Activated naive CD4-positive, alpha-beta T cell treated with anti-CD3 and anti-CD28 coated beads for 36 hours (primary cell): ENCODE measurements around the gene MSANTD2. TPM values are rescaled to one million over a fixed set of nuclear protein-coding genes. Genes with fewer than 3 reads are reported as not detected.

Experiments
- CTCF ChIA-PET: fragments of 350-600 bp; sonication (Branson Sonifier 250); formaldehyde crosslinking; loops from one replicate; lab custom pipeline; 2021; ENCODE audit warnings: antibody characterized with exemption; lab: Charles Lee
- DNase-seq: peaks from one replicate; pipeline ENCODE4 v3.0.0-alpha.2; 2020
- H3K27ac Mint-ChIP-seq: one replicate; pipeline ENCODE4 v1.8.0; 2021; ENCODE audit warnings: mild to moderate bottlenecking, mixed read lengths
- H3K27me3 Mint-ChIP-seq: one replicate; pipeline ENCODE4 v1.8.0; 2021; ENCODE audit warnings: low read depth, mixed read lengths
- H3K36me3 Mint-ChIP-seq: one replicate; pipeline ENCODE4 v1.8.0; 2021; ENCODE audit warnings: low read depth, mixed read lengths
- H3K4me1 Mint-ChIP-seq: one replicate; pipeline ENCODE4 v1.8.0; 2021; ENCODE audit warnings: low read depth, mixed read lengths
- H3K4me3 Mint-ChIP-seq: one replicate; pipeline ENCODE4 v1.8.0; 2021; ENCODE audit warnings: mild to moderate bottlenecking, moderate library complexity, mixed read lengths
- H3K9me3 Mint-ChIP-seq: one replicate; pipeline ENCODE4 v1.8.0; 2021; ENCODE audit warnings: mixed read lengths
- intact Hi-C: fragments of 100-400 bp; cut with micrococcal nuclease; formaldehyde crosslinking; loops from one replicate; pipeline ENCODE4 v1.15.1; 2023
- total RNA-seq, 2 experiments: library from RNA; stranded (reverse); gene quantifications; one replicate each; pipeline ENCODE4 v1.2.3, GENCODE V29; 2021

MSANTD2 gene
- total RNA-seq, 2 experiments from 2014 or later, result 3.8 to 4.2 TPM

- Mint-ChIP-seq H3K27me3 (no peaks in the 10 kb centered on the region), H3K4me1 (peaks cover 14% of the 10 kb centered on the region), H3K27ac (no peak overlapping the region), H3K4me3 (no peak overlapping the region), H3K9me3 (no peaks in the 10 kb centered on the region), H3K36me3 (no peaks in the 10 kb centered on the region)
- DNase-seq, result no peak
- CTCF ChIA-PET, result interaction anchor here (0.7 to 1.5 kb wide), 3 partner anchors 10 to 78 kb away, joined by 4 read pairs; no protein-coding TSS in a partner anchor
- intact Hi-C loops, result loop anchor here (10.0 kb wide), 2 partner anchors 766 to 1684 kb away; partner anchors contain the start of gene HSPA8
Measured at GRCh38 chr11:124748481-124749343, 51.5 kb downstream of the MSANTD2 start.

GRCh38 chr11:124748100-124748418 is 52.1 kb downstream of the MSANTD2 start:
- H3K4me1 Mint-ChIP-seq, result peaks cover 14% of the 10 kb centered on the region
- no peaks in the 10 kb centered on the region for H3K9me3 Mint-ChIP-seq
- no peaks in the 10 kb centered on the region for H3K27me3 Mint-ChIP-seq

GRCh38 chr11:124747406-124748099 is 52.7 kb downstream of the MSANTD2 start:
- CTCF ChIA-PET, result interaction anchor here (0.8 to 3.4 kb wide), 9 partner anchors 10 to 1309 kb away, joined by 3 to 27 read pairs (median 5); partner anchors contain the start of genes ESAM, SIAE, SPA17 and TBRG1
- Mint-ChIP-seq H3K4me3 (peak overlapping the region; percentile 83), H3K9me3 (no peaks in the 10 kb centered on the region), H3K4me1 (peaks cover 14% of the 10 kb centered on the region), H3K36me3 (no peaks in the 10 kb centered on the region), H3K27me3 (no peaks in the 10 kb centered on the region), H3K27ac (no peak overlapping the region)
- DNase-seq, result no peak
- intact Hi-C loops, result loop anchor here (1.0 to 10.0 kb wide), 6 partner anchors 8 to 1683 kb away; partner anchors contain the start of genes CCDC15, HSPA8 and NRGN

More at GRCh38 chr11:124748100-124748418, 52.1 kb downstream of the MSANTD2 start:
- Mint-ChIP-seq H3K36me3 (no peaks in the 10 kb centered on the region), H3K4me3 (no peak overlapping the region), H3K27ac (no peak overlapping the region)
- CTCF ChIA-PET, result interaction anchor here (1.0 to 1.5 kb wide), 3 partner anchors 10 to 79 kb away, joined by 3 to 4 read pairs (median 4); no protein-coding TSS in a partner anchor
- DNase-seq, result no peak
- intact Hi-C loops, result loop anchor here (10.0 kb wide), 2 partner anchors 767 to 1683 kb away; partner anchors contain the start of gene HSPA8

GRCh38 chr11:124746621-124747243 is 53.5 kb downstream of the MSANTD2 start:
- CTCF ChIA-PET, result interaction anchor here (0.7 to 3.4 kb wide), 21 partner anchors 9 to 1310 kb away, joined by 3 to 27 read pairs (median 5); partner anchors contain the start of genes ESAM, SIAE, SPA17 and TBRG1
- H3K36me3 Mint-ChIP-seq, result no peaks in the 10 kb centered on the region
- peak overlapping the region; percentile 75 for H3K27ac Mint-ChIP-seq
- intact Hi-C loops, result loop anchor here (1.0 to 10.0 kb wide), 13 partner anchors 7 to 1682 kb away; partner anchors contain the start of genes CCDC15, HSPA8, MSANTD2 and NRGN
- H3K4me3 Mint-ChIP-seq, result peak overlapping the region; percentile 83
- no peaks in the 10 kb centered on the region for H3K27me3 Mint-ChIP-seq
- H3K4me1 Mint-ChIP-seq, result peaks cover 14% of the 10 kb centered on the region
- H3K9me3 Mint-ChIP-seq, result no peaks in the 10 kb centered on the region
- peak; percentile 76 for DNase-seq

GRCh38 chr11:124745835-124746620 is 54.2 kb downstream of the MSANTD2 start:
- intact Hi-C loops, result loop anchor here (1.0 to 10.0 kb wide), 12 partner anchors 12 to 1681 kb away; partner anchors contain the start of genes CCDC15, HSPA8, MSANTD2 and SIAE
- no peaks in the 10 kb centered on the region for H3K27me3 Mint-ChIP-seq
- DNase-seq, result peak; percentile 65
- no peaks in the 10 kb centered on the region for H3K36me3 Mint-ChIP-seq
- no peaks in the 10 kb centered on the region for H3K9me3 Mint-ChIP-seq
- CTCF ChIA-PET, result interaction anchor here (0.7 to 3.4 kb wide), 21 partner anchors 9 to 130 kb away, joined by 3 to 27 read pairs (median 5); partner anchors contain the start of genes ESAM, SIAE, SPA17 and TBRG1
- H3K27ac Mint-ChIP-seq, result peak overlapping the region; percentile 75
- peak overlapping the region; percentile 83 for H3K4me3 Mint-ChIP-seq
- peaks cover 14% of the 10 kb centered on the region for H3K4me1 Mint-ChIP-seq

- Mint-ChIP-seq H3K4me3 (peak overlapping the region; percentile 83), H3K4me1 (peaks cover 19% of the 10 kb centered on the region)
- CTCF ChIA-PET, result interaction anchor here (0.6 to 3.4 kb wide), 13 partner anchors 11 to 365 kb away, joined by 3 to 27 read pairs (median 4); partner anchors contain the start of genes ESAM, SIAE and SPA17
Measured at GRCh38 chr11:124745270-124745834, 54.9 kb downstream of the MSANTD2 start.

GRCh38 chr11:124743050-124743449 is 57.2 kb downstream of the MSANTD2 start:
- Mint-ChIP-seq H3K4me1 (peaks cover 14% of the 10 kb centered on the region), H3K27me3 (peaks cover 2% of the 10 kb centered on the region), H3K4me3 (no peak overlapping the region), H3K36me3 (no peaks in the 10 kb centered on the region), H3K9me3 (no peaks in the 10 kb centered on the region), H3K27ac (no peak overlapping the region)
- CTCF ChIA-PET, result interaction anchor here (0.5 to 2.4 kb wide), 6 partner anchors 10 to 80 kb away, joined by 3 to 6 read pairs (median 4); partner anchors contain the start of genes ESAM and VSIG2
- DNase-seq, result no peak
- intact Hi-C loops, result loop anchor here (10.0 kb wide), 2 partner anchors 772 to 1678 kb away; partner anchors contain the start of gene HSPA8

More at GRCh38 chr11:124745270-124745834, 54.9 kb downstream of the MSANTD2 start:
- no peaks in the 10 kb centered on the region for H3K36me3 Mint-ChIP-seq
- no peak for DNase-seq
- H3K27me3 Mint-ChIP-seq, result no peaks in the 10 kb centered on the region
- no peaks in the 10 kb centered on the region for H3K9me3 Mint-ChIP-seq
- no peak overlapping the region for H3K27ac Mint-ChIP-seq
- intact Hi-C loops, result loop anchor here (10.0 kb wide), 2 partner anchors 769 to 1681 kb away; partner anchors contain the start of gene HSPA8

- Mint-ChIP-seq H3K36me3 (no peaks in the 10 kb centered on the region), H3K9me3 (no peaks in the 10 kb centered on the region), H3K4me3 (no peak overlapping the region), H3K4me1 (peaks cover 14% of the 10 kb centered on the region), H3K27me3 (peaks cover 2% of the 10 kb centered on the region), H3K27ac (no peak overlapping the region)
- DNase-seq, result no peak
- intact Hi-C loops, result loop anchor here (10.0 kb wide), 2 partner anchors 772 to 1678 kb away; partner anchors contain the start of gene HSPA8
- CTCF ChIA-PET, result interaction anchor here (0.6 to 2.4 kb wide), 5 partner anchors 10 to 80 kb away, joined by 3 to 6 read pairs (median 4); partner anchors contain the start of genes ESAM and VSIG2
Measured at GRCh38 chr11:124742555-124742954, 57.7 kb downstream of the MSANTD2 start.

- peaks cover 2% of the 10 kb centered on the region for H3K27me3 Mint-ChIP-seq
- H3K9me3 Mint-ChIP-seq, result no peaks in the 10 kb centered on the region
- intact Hi-C loops, result loop anchor here (1.0 to 10.0 kb wide), 5 partner anchors 59 to 1676 kb away; partner anchors contain the start of gene HSPA8
- peak overlapping the region; percentile 77 for H3K4me3 Mint-ChIP-seq
- H3K36me3 Mint-ChIP-seq, result no peaks in the 10 kb centered on the region
- CTCF ChIA-PET, result interaction anchor here (1.0 to 2.7 kb wide), 4 partner anchors 12 to 97 kb away, joined by 4 to 14 read pairs (median 6); partner anchors contain the start of gene VSIG2
- no peak overlapping the region for H3K27ac Mint-ChIP-seq
- peaks cover 12% of the 10 kb centered on the region for H3K4me1 Mint-ChIP-seq
- DNase-seq, result peak; percentile 74
Measured at GRCh38 chr11:124740277-124740882, 59.8 kb downstream of the MSANTD2 start.
